ENCODE results near the gene SYT6. TPM values are rescaled to one million over a fixed set of nuclear protein-coding genes. Genes with fewer than 3 reads are reported as not detected.
"Not testable (repeated sequence)": the region's sequence is repeated elsewhere in the genome, so short reads cannot be mapped to it uniquely, and the experiment has no call there.

SYT6 gene
- total RNA-seq, 2 experiments from 2014 or later: not detected

- POLR2A ChIA-PET; H3K36me3 Mint-ChIP-seq (ENCODE audit: low read depth); CTCF ChIA-PET; H3K27me3 Mint-ChIP-seq; DNase-seq; H3K4me3 Mint-ChIP-seq; H3K4me1 Mint-ChIP-seq; H3K27ac Mint-ChIP-seq: not testable (repeated sequence)
- peaks cover 11% of the 10 kb centered on the region for H3K9me3 Mint-ChIP-seq
Measured at GRCh38 chr1:114058236-114058635, 95.4 kb downstream of the SYT6 start.

- peaks cover 5% of the 10 kb centered on the region for H3K27me3 Mint-ChIP-seq
- ChIA-PET POLR2A (no interaction called here), CTCF (interaction anchor here (0.5 to 0.9 kb wide), 2 partner anchors 10 to 792 kb away, joined by 3 read pairs; no protein-coding TSS in a partner anchor)
- peaks cover 2% of the 10 kb centered on the region for H3K9me3 Mint-ChIP-seq
- no peaks in the 10 kb centered on the region for H3K36me3 Mint-ChIP-seq (ENCODE audit: low read depth)
- no peak for DNase-seq
- H3K4me3 Mint-ChIP-seq: no peak overlapping the region
- H3K27ac Mint-ChIP-seq: no peak overlapping the region
- no peaks in the 10 kb centered on the region for H3K4me1 Mint-ChIP-seq
Measured at GRCh38 chr1:114054148-114054547, 99.5 kb downstream of the SYT6 start.

GRCh38 chr1:114048232-114048631 lies 105.4 kb downstream of the SYT6 start:
- Mint-ChIP-seq H3K36me3 (ENCODE audit: low read depth) (no peaks in the 10 kb centered on the region), H3K4me3 (no peak overlapping the region), H3K27me3 (peaks cover 6% of the 10 kb centered on the region), H3K4me1 (no peaks in the 10 kb centered on the region), H3K9me3 (no peaks in the 10 kb centered on the region), H3K27ac (no peak overlapping the region)
- no peak for DNase-seq
- POLR2A ChIA-PET: no interaction called here
- CTCF ChIA-PET: interaction anchor here (1.2 kb wide), 1 partner anchor 151 kb away, joined by 4 read pairs; no protein-coding TSS in a partner anchor

- POLR2A ChIA-PET: no interaction called here
- no peak overlapping the region for H3K4me3 Mint-ChIP-seq
- CTCF ChIA-PET: interaction anchor here (0.9 kb wide), 1 partner anchor 424 kb away, joined by 3 read pairs; no protein-coding TSS in a partner anchor
Measured at GRCh38 chr1:114043548-114043947, 110.1 kb downstream of the SYT6 start.

GRCh38 chr1:114043054-114043453 lies 110.6 kb downstream of the SYT6 start:
- no peaks in the 10 kb centered on the region for H3K36me3 Mint-ChIP-seq (ENCODE audit: low read depth)
- ChIA-PET CTCF (interaction anchor here (0.9 kb wide), 1 partner anchor 424 kb away, joined by 3 read pairs; no protein-coding TSS in a partner anchor), POLR2A (no interaction called here)
- H3K4me1 Mint-ChIP-seq: peaks cover 3% of the 10 kb centered on the region
- H3K27me3 Mint-ChIP-seq: peaks cover 5% of the 10 kb centered on the region
- no peak for DNase-seq
- H3K27ac Mint-ChIP-seq: no peak overlapping the region
- no peak overlapping the region for H3K4me3 Mint-ChIP-seq
- no peaks in the 10 kb centered on the region for H3K9me3 Mint-ChIP-seq

More at GRCh38 chr1:114043548-114043947, 110.1 kb downstream of the SYT6 start:
- DNase-seq: no peak
- Mint-ChIP-seq H3K27ac (no peak overlapping the region), H3K27me3 (peaks cover 5% of the 10 kb centered on the region), H3K36me3 (ENCODE audit: low read depth) (no peaks in the 10 kb centered on the region), H3K4me1 (peaks cover 3% of the 10 kb centered on the region), H3K9me3 (no peaks in the 10 kb centered on the region)

GRCh38 chr1:114040273-114041015 lies 113.2 kb downstream of the SYT6 start:
- H3K4me1 Mint-ChIP-seq: peaks cover 3% of the 10 kb centered on the region
- no peaks in the 10 kb centered on the region for H3K9me3 Mint-ChIP-seq
- DNase-seq: no peak
- peak overlapping the region; percentile 21 for H3K27ac Mint-ChIP-seq
- ChIA-PET CTCF (no interaction called here), POLR2A (no interaction called here)
- H3K36me3 Mint-ChIP-seq (ENCODE audit: low read depth): no peaks in the 10 kb centered on the region
- H3K27me3 Mint-ChIP-seq: peaks cover 5% of the 10 kb centered on the region
- H3K4me3 Mint-ChIP-seq: no peak overlapping the region

Other genes starting within 250 kb of the SYT6 start
- gene AP4B1, start 249.1 kb downstream of the SYT6 start, total RNA-seq: 10 to 100 TPM; 39.4 to 41.9 TPM
- 10 to 100 TPM; 16.2 to 19.4 TPM for gene DCLRE1B, start 248.5 kb downstream of the SYT6 start, total RNA-seq
- gene HIPK1, start 224.5 kb downstream of the SYT6 start, total RNA-seq: 100 to 1,000 TPM in 1 of 2 experiments, 10 to 100 TPM in 1; 88.5 to 106 TPM
- gene OLFML3, start 174.4 kb downstream of the SYT6 start, total RNA-seq: under 1 TPM; 0.71 to 0.94 TPM